Measurements from ENCODE around the gene SEC24A. TPM values are rescaled to one million over a fixed set of nuclear protein-coding genes. Genes with fewer than 3 reads are reported as not detected.
"Not testable (repeated sequence)": the region's sequence is repeated elsewhere in the genome, so short reads cannot be mapped to it uniquely, and the experiment has no call there.

The SEC24A gene
- total RNA-seq, 1 experiment from 2014 or later = 22.0 TPM

- no TSS peak for BruUV-seq (replicated peaks)
- Histone ChIP-seq H3K9me3 (ENCODE audit: low read depth, low read length, poor library complexity, severe bottlenecking) (no peaks in the 10 kb centered on the region), H3K27ac (ENCODE audit: low read depth, low read length, poor library complexity, severe bottlenecking) (no peak overlapping the region), H3K4me1 (ENCODE audit: insufficient read depth, low read length, poor library complexity, severe bottlenecking) (no peaks in the 10 kb centered on the region), H3K36me3 (ENCODE audit: insufficient read depth, low read length, poor library complexity, severe bottlenecking) (peaks cover 5% of the 10 kb centered on the region), H3K27me3 (replicated peaks; ENCODE audit: insufficient read depth, low read depth, low read length, poor library complexity) (no peaks in the 10 kb centered on the region), H3K4me3 (ENCODE audit: low read depth, low read length, poor library complexity, severe bottlenecking) (no peak overlapping the region)
- CTCF ChIA-PET = no interaction called here
- no peak for DNase-seq (ENCODE audit: low spot score)
- POLR2A ChIA-PET (ENCODE audit: low non-redundant PET) = no interaction called here
- intact Hi-C loops (cut with micrococcal nuclease; ENCODE audit: unreplicated experiment) = no loop called here
- TF ChIP-seq EZH2 (IDR thresholded peaks at IDR 0.05; ENCODE audit: borderline replicate concordance, low read depth, low read length, poor library complexity, severe bottlenecking) = no peak
- TF ChIP-seq CTCF (conservative IDR thresholded peaks at IDR 0.05; ENCODE audit: low read depth, low read length) = no peak
These were observed 23.0 kb upstream of the SEC24A start for GRCh38 chr5:134625559-134625958.

DNA sequence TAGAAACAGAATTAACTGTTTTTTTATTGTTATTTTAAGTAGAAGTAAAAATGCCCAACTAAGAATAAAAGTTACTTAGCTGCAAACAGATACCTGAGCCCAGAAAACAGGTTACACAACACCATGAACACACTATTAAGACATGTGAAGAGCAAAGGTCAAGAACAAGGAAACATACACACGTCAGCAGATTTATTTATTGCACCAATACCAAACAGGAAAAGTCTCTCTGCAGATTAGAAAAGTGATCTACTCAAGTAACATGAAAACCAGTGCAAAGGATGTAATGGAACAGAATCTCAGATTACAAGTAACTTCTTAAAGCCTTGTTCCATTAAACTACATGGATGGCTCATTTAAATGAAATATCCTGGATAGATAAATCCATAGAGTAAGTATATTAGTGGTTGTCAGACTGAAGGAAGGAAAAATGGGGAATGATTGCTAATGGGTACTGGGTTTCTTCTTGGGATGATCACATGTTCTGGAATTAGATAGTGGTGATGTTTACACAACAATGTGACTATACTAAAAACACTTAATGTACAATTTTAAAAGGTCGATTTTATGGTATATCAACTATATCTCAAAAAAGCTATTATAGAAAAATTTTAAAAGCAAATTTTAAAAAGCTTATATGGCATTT lies 22.1 kb upstream of the SEC24A start:
- ChIA-PET CTCF (no interaction called here), POLR2A (ENCODE audit: low non-redundant PET) (interaction anchor here (0.7 kb wide), 1 partner anchor 19 kb away, joined by 14 read pairs; no protein-coding TSS in a partner anchor)
- H3K4me1 ChIP-seq (ENCODE audit: insufficient read depth, low read length, poor library complexity, severe bottlenecking) = no peaks in the 10 kb centered on the region
- no peak overlapping the region for H3K27ac ChIP-seq (ENCODE audit: low read depth, low read length, poor library complexity, severe bottlenecking)
- no peaks in the 10 kb centered on the region for H3K9me3 ChIP-seq (ENCODE audit: low read depth, low read length, poor library complexity, severe bottlenecking)
- TF ChIP-seq CTCF (conservative IDR thresholded peaks at IDR 0.05; ENCODE audit: low read depth, low read length) (no peak), EZH2 (IDR thresholded peaks at IDR 0.05; ENCODE audit: borderline replicate concordance, low read depth, low read length, poor library complexity, severe bottlenecking) (no peak)
- BruUV-seq (replicated peaks) = no TSS peak
- no peak overlapping the region for H3K4me3 ChIP-seq (ENCODE audit: low read depth, low read length, poor library complexity, severe bottlenecking)
- intact Hi-C loops (cut with micrococcal nuclease; ENCODE audit: unreplicated experiment) = no loop called here
- DNase-seq (ENCODE audit: low spot score) = no peak
- H3K27me3 ChIP-seq (replicated peaks; ENCODE audit: insufficient read depth, low read depth, low read length, poor library complexity) = no peaks in the 10 kb centered on the region
- H3K36me3 ChIP-seq (ENCODE audit: insufficient read depth, low read length, poor library complexity, severe bottlenecking) = no peaks in the 10 kb centered on the region

- Histone ChIP-seq H3K4me1 (ENCODE audit: insufficient read depth, low read length, poor library complexity, severe bottlenecking) (no peaks in the 10 kb centered on the region), H3K36me3 (ENCODE audit: insufficient read depth, low read length, poor library complexity, severe bottlenecking) (no peaks in the 10 kb centered on the region), H3K27ac (ENCODE audit: low read depth, low read length, poor library complexity, severe bottlenecking) (no peak overlapping the region), H3K27me3 (replicated peaks; ENCODE audit: insufficient read depth, low read depth, low read length, poor library complexity) (no peaks in the 10 kb centered on the region), H3K4me3 (ENCODE audit: low read depth, low read length, poor library complexity, severe bottlenecking) (no peak overlapping the region), H3K9me3 (ENCODE audit: low read depth, low read length, poor library complexity, severe bottlenecking) (no peaks in the 10 kb centered on the region)
- no peak for TF ChIP-seq EZH2 (IDR thresholded peaks at IDR 0.05; ENCODE audit: borderline replicate concordance, low read depth, low read length, poor library complexity, severe bottlenecking)
- TF ChIP-seq CTCF (conservative IDR thresholded peaks at IDR 0.05; ENCODE audit: low read depth, low read length) = no peak
- no TSS peak for BruUV-seq (replicated peaks)
- intact Hi-C loops (cut with micrococcal nuclease; ENCODE audit: unreplicated experiment) = no loop called here
- DNase-seq (ENCODE audit: low spot score) = no peak
- CTCF ChIA-PET = no interaction called here
- POLR2A ChIA-PET (ENCODE audit: low non-redundant PET) = no interaction called here
These were observed 14.4 kb upstream of the SEC24A start for GRCh38 chr5:134634227-134634626.

DNA sequence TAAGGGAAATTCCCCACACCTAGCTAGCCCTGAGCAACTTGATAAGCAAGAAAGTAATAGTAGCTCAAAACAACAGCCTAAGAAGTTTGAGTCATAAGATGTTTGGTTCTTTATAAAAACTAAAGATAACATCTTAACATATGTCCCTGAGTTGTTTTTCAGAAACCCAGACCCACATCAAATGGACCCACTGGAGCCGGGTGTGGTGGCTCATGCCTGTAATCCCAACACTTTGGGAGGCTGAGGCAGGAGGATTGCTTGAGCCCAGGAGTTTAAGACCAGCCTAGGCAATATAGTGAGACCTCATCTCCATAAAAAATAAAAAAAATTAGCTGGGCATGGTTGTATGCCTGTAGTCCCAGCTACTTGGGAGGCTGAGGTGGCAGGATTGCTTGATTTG lies 13.2 kb upstream of the SEC24A start:
- BruUV-seq (replicated peaks); POLR2A ChIA-PET (ENCODE audit: low non-redundant PET): not testable (repeated sequence)
- CTCF ChIA-PET = interaction anchor here (0.5 kb wide), 1 partner anchor 127 kb away, joined by 6 read pairs; no protein-coding TSS in a partner anchor

More for the DNA sequence above, 13.2 kb upstream of the SEC24A start:
- H3K4me1 ChIP-seq (ENCODE audit: insufficient read depth, low read length, poor library complexity, severe bottlenecking); H3K27me3 ChIP-seq (replicated peaks; ENCODE audit: insufficient read depth, low read depth, low read length, poor library complexity); H3K27ac ChIP-seq (ENCODE audit: low read depth, low read length, poor library complexity, severe bottlenecking); intact Hi-C loops (cut with micrococcal nuclease; ENCODE audit: unreplicated experiment); H3K4me3 ChIP-seq (ENCODE audit: low read depth, low read length, poor library complexity, severe bottlenecking); DNase-seq (ENCODE audit: low spot score); H3K36me3 ChIP-seq (ENCODE audit: insufficient read depth, low read length, poor library complexity, severe bottlenecking); H3K9me3 ChIP-seq (ENCODE audit: low read depth, low read length, poor library complexity, severe bottlenecking): not testable (repeated sequence)

Measured in A673 (cell line).